Pulmonary artery endothelial cell (primary cell): ENCODE measurements around the gene CNTN2. TPM values are rescaled to one million over a fixed set of nuclear protein-coding genes. Genes with fewer than 3 reads are reported as not detected.

ENCODE experiments used
- DNase-seq: peaks from one replicate; pipeline ENCODE4 v3.0.0-alpha.2; 2011; ENCODE audit warnings: low read depth, low spot score
- total RNA-seq: library from RNA; depleted of rRNA; stranded (reverse); fragments of >200 nt; gene quantifications from 2 replicates; pipeline ENCODE4 v1.2.3, GENCODE V29; 2014

The CNTN2 gene
- total RNA-seq, 1 donor from 2014 or later: not detected

DNA sequence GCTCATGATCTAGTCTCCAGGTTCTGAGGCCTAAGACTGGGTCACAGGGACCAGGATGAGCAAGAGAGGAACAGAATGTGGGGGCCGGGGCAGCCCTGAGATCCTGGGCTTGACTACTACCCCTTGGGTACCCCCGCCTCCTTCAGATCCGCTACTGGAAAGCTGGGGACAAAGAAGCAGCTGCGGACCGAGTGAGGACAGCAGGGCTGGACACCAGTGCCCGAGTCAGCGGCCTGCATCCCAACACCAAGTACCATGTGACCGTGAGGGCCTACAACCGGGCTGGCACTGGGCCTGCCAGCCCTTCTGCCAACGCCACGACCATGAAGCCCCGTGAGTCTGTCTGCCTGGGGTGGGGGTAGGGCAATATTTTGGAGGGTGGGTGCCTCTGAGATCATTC is 28.8 kb downstream of the CNTN2 start:
- no peak for DNase-seq

DNA sequence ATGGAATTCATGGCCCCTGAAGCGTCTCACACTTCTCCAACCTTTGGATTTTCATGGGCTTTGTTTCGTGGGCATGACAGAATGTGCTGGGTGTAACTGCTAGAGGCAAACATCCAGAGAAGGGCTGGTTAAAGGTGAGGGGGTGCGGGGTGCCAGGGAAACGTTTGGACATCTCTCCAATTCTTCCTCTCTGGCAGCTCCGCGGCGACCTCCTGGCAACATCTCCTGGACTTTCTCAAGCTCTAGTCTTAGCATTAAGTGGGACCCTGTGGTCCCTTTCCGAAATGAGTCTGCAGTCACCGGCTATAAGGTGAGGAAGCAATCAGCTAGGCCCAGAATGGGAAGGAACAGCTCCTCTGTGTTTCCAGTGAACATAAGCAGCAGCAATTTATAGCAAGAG is 29.3 kb downstream of the CNTN2 start:
- DNase-seq: no peak

DNA sequence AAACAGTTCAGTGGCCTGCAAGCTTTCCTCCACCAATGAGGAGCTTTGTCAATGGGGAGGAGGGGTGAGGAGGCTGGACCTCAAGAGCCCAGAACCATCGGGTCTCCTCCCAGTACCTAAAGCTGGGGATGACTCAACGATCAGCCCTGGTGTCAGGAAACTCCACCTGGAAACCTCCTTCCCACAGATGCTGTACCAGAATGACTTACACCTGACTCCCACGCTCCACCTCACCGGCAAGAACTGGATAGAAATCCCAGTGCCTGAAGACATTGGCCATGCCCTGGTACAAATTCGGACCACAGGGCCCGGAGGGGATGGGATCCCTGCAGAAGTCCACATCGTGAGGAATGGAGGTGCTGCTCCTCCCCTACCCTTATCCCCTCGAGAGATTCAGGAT is 29.9 kb downstream of the CNTN2 start:
- DNase-seq: no peak

DNA sequence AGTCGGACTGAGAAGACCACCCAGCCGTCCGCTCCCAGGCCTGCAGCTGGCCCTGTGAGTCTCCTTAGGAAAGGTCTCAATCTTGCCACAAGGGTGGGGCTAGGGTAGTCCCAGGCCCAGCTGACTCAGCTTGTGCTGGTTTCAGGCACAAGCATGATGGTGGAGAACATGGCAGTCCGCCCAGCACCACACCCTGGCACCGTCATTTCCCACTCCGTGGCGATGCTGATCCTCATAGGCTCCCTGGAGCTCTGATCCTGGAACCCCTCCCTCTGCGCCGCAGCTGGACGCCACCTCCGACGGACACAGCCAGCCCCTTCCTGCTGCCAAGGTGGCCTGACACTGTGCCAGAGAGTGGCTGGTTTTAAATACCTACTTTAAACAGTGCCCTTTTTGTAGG is 30.5 kb downstream of the CNTN2 start:
- DNase-seq: no peak

DNA sequence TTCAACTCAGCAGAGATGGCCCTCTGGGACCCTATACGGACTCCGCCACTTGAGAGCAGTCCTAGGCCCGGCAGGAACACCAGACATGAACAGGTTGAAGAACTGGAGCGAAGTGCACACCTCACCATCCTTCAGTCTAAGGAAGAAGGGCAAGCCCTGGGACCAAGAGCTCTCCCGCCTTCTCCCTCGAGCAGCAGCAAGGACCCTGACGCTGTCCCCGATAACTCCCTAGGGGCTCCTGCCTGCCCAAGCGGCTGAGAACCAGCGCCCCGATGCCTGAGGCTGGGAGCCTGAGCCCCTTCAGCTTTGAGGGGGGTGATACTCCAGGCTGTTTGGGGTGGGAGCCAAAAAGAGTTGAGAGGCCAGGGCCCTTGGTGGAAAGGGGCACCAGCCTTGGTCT is 31.1 kb downstream of the CNTN2 start:
- DNase-seq: no peak

DNA sequence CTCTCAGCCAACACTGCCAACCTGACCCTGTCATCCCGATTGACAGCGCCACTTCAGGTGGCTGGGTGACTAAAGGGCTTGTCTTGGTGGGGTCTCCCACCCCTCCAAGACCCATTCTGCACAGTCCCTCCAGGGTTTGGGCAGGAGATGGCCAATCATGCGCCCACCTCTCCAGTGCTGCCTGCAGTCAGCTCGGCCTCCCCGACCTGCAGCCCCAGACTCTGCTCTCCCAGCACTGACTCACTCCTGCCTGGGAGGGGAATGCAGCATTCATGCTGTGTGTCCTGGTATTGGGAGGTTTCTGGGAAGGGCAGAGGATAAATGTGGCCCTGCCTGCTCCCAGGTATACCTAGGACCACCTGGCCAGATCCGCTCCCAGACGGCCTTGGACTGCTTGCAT is 31.5 kb downstream of the CNTN2 start:
- no peak for DNase-seq

DNA sequence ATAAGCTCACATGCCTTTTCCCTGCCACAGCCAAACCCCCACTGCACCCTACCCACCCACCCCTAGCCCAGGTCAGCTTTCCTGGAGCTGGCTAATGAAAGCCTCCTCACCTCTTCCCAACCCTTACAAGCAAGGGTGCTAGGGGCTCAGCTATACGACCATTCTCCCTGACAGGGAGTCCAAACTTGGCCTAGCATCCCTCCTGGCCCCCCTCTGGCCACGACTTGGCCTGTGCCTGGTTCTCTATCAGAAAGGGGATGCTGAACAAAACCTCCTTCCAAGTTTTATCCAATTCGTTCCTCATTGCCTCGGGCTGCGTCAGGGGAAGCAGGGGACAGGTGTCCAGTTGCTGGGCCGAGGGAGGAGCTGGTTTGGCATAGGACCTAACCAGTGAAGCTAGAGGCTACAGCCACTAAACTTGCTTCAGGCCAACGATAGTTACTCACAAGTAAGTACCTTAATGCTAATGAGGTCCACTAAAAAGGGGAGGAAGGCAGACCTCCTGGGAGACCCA is 32.7 kb downstream of the CNTN2 start:
- DNase-seq: no peak

DNA sequence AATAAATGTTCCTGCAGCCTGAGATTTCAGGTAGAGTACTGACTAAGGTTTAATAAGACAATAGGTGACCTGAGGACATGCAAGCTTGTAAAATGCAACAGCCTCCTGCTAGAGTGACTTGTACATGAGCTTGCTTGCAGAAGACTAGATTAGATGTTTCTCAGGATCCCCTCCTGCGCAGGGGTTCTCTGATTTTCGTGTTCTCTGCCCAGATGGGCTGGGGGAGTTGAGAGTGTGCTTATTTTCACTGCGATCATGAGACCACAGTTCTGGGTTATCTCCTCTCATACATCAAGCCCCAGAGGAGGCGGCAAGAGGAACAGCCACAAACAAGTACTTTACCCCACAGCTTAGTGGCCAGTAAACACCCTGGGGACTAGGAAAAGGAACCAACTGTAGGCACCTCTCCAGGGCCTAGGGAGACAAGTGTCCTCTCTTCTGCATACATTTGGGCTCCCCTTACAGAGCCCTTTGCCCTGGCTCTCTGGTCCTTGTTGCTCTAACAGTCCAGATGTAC is 33.3 kb downstream of the CNTN2 start:
- DNase-seq: no peak

DNA sequence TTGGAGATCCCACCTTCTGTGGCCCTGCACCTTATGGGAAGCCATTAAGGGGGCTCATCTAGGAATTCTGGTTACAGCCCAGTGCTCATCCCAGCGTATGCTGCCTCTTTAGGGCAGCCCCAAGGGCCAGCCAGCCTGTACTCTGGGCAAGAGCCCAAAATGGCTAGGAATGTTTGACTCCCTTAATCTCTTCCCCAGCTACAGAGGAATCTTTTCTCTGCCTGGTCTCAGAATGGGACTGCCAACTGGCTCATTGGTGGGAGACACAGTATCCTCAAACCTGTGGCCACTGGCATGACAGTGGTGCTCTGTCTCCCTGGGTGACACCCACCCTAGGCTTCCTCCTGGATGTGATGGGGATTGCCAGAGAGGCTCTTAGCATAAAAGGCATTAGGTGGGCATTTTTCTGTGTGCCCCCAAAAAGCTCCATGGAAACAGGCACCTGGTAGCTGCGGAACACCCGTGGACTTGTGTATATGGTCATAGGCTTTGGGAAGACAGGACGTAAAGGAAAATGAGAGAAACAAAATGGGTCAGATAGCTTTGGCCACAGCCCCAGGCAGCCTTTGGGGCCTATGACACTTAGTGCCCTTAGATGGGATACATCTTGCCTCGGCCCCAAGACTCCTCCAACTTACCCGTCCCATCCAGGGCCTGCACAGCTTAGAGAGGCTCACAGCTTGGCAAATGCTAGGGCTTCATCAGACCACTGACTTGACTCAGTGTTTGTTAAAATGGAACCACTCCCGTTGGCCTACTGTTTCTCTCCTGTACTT is 34.3 kb downstream of the CNTN2 start:
- DNase-seq: no peak

DNA sequence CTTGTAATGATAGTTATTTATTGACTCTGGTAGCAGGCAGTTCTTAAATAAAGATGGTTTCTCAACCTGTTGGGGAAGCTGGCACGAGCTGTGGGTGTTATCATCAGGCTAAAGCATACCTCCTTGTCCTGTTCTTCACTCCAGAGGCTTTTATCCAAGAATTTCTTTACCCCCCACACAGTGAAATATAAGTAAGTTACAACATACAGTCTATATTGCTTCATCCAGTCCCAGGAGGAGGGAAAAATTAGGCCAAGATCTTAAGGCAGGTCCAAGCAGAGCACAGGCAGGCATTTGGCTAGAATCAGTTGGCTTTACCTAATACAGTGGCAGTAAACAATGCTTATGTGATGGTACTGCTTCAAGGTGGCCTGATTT is 34.9 kb downstream of the CNTN2 start:
- no peak for DNase-seq

DNA sequence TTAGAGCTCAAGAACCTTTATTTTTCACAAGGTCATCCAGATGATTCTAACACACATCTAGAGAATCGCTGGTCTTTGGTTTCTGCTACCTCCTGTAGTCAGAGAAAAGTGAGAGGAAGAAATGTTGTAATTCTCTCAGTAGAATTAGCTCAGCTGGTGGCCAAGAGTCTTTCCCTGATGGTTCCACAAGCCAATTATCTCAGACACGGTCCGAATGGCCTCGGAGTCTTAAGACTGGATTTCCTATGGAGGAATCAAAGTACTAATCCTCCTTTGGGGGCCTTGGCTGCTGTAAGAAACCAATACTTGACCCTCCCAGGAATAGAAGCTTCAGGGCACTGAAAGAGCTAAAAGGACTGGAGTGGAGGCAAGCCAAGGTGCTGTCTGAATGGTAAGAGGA is 39.4 kb downstream of the CNTN2 start:
- DNase-seq: no peak

DNA sequence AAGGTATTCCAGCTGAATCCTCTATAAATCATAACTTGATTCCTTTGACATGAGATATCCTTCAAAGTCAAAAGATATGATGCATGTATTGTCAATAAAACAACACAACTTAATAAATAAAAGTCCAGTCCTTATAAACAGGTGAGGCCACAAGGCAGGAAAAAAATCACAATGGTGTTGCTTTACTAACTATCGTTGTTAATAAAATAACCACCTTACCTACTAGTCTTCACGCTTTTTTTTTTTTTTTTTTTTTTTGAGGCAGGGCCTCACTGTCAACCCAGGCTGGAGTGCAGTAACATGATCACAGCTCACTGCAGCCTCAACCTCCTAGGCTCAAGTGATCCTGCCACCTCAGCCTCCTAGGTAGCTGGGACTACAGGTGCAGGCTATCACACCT is 41.3 kb downstream of the CNTN2 start, which contains the start of gene TMEM81:
Gene TMEM81, minus strand, starts transcription at position 101 of the 400 bp plus-strand sequence. CDS start 140 bp downstream, outside the sequence.
- no peak for DNase-seq

DNA sequence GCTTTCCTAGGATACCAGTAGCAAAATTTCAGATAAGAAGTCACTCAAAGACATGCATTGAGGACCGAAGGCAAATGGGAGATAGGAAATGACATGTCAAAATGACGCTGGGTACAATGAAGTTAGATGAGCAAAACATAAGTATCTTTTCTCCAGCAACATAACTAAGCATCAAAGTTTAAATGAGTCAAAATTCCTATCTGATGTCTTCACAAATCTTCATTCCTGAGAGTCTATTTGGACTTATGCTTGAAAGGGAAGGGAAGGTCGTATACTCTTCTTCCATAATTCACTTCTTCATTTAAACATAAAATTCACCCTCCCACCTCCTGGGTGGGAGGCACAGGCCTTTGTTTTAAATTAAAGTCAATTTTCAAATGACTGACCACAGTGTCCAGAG is 45.3 kb downstream of the CNTN2 start:
- no peak for DNase-seq

DNA sequence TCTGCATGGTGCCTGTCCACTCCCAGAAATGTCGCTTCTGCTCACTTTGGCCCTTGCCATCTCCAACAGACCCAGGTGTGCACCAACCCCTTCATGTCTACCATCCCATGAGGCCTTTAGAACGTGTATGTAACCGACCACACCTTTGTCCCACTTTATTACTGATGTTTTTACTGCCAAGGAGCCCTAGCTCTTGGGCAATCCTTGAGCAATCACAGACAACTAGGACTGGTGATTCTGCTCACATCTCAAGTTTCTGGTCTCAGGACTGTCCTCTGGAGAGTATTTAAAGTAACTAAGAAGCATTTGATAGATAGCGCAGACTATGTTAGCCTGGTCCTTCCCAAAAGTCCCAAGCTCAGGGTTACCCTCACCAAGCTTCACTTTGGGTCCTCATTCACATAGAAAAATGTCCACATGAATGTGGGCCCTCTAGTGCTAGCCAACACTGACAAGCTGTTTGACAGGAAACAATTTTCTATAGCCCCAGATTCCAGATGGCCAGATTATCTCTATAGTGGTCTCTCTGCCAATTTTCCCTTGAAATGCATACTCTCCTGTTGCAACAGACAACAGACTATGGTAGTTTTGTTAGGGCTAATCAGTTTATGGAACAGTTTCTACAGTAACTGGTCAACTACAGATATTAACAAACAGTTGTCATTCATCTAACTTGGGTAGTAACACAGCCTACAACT is 48.2 kb downstream of the CNTN2 start:
- DNase-seq: no peak

DNA sequence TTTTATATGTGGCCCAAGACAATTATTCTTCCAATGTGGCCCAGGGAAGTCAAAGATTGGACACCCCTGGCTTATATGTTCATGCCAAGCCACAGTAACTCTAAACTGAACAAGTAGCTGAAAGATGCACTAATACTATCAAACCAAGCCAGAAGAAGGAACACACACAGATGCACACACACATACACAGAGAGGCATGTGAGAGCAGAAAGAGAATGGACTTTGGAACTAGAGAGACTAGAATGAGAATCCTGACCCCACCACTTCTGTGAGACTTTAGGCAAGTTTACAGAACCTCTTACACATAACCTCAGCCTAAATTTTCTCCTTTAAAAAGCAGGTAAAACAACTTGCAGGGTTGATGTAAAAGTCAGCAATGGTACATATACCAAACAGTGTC is 52.4 kb downstream of the CNTN2 start:
- DNase-seq: no peak

DNA sequence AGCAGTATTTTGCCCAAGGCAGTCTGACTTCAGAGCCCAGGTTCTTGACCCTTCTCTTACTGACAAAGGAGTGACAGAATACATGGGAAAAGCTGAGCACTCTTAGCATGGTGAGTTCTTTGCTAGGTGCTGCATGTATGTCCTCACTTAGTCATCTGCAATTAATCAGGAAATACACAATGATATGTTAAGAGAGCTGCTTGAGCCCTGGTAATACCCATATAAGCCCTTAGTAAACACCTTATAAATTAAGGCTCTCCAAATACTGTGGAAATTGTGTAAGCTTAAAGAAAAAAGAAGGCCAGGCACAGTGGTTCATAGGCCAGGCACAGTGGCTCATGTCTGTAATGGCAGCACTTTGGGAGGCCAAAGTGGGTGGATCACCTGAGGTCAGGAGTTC is 55.2 kb downstream of the CNTN2 start:
- no peak for DNase-seq

DNA sequence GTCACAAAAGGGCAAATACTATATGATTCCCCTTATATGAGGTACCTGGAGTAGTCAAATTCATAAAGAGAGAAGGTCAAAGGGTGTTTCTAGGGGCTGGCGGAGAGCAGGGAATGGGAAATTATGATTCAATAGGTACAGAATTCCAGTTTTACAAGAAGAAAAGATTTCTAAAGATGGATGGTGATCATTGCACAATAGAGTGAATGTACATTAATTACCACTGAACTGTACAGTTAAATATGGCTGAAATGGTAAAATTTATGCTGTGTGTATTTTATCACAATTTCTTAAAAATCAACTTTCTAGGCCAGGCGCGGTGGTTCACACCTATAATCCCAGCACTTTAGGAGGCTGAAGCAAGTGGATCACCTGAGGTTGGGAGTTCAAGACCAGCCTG is 59.4 kb downstream of the CNTN2 start:
- DNase-seq: no peak

DNA sequence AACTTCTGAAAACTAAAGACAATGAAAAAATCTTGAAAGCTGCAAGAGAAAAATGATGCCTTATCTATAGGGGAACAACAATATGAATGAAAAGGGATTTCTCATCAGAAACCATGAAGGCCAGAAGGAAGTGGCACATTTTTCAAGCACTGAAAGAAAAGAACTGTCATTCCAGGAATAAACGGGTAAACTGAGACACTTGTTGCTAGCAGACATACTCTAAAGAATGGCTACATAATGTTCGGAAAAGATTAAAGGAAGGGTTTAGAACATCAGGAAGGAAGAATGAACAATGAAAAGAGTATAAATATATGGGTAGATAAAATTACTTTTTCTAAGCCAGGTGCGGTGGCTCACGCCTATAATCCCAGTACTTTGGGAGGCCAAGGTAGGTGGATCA is 64.3 kb downstream of the CNTN2 start:
- no peak for DNase-seq

DNA sequence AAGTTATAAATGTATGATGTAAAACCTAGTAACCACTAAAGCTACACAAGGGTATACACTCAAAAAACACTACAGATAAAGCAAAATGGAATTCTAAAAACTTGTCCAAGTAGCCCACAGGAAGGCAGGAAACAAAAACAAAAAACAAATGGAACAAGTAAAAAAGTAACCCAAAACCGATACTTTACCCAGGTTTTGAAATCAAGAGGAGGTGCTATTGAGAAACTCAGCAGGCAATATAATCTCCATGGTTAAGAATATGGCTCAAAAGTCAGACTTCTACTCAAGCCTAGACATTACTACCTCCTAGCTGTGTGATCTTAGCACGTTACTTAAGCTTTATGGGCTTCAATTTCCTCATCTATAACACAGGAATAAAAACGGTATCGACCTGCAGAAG is 65.5 kb downstream of the CNTN2 start:
- DNase-seq: no peak

DNA sequence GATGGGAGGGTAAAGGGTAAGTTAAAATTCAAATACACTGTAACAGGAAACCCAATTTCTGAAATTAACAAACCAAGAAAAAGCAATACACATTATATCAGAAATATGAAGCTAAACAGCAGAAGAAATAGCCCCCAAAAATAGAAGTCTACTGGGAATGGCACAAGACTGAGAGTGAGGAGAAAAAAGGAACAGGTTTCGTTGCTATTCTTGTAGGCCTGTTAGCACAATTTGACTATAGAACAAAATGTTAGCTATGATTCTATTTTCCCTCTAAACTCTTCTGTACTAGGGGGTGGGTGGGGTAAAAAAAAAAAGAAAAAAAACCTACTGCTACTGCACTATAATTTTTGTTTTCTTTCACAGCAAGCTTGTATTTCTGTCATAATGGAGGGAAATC is 66.3 kb downstream of the CNTN2 start:
- no peak for DNase-seq

DNA sequence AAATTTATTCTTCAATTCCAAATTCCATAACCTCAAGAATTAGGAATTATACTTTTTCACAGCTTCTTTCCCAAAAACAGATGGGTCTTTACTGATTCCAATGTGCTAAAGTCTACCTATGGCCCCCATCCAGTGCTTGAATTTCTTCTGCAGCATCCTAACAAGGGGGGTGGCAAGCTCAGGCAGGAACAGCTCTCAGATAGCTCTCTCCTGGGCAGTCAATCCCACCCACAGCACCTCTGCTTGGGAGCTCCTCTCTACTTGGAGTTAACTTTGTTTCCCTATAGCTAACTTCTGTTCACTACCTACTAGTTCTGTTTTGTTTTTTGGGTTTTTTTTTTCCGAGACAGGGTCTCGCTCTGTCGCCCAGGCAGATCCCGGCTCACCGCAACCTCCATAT is 66.7 kb downstream of the CNTN2 start:
- no peak for DNase-seq

DNA sequence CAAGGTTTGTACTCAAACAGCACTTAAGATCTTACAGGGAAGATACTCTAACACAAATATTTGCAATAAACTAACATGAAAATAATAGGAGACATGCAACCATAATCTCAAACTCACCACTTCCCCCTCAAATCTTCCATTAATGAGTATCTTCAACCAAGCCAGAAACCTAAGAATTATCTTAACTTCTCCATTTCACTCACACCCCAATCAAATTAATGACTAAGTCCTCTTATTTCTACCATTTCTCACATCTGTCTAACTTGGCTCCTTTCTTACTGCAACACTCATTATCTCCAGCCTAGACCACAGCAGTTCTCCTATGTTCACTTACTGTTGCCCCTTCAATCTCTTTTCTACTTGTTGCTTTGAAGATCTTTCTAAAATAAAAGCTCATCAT is 68.3 kb downstream of the CNTN2 start:
- no peak for DNase-seq

DNA sequence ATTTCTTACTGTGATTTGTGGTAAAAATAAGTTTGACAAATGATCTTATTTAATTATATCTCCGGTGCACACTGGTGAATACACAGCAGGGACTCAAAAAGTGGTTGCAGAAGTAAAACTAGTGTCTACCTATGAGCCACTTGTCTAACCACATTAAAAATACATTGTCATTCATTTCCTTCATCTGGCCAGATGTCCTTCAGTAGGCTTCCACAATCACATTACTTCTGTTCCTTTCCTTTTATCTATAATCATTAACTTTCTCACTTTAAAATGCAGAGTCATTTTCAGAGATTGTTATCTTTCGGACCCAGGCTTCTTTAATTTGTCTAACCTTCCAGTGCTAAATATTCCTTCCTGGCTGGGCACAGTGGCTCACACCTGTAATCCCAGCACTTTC is 75.7 kb downstream of the CNTN2 start:
- no peak for DNase-seq
